Posterior cingulate gyrus (tissue), 11 donors: ENCODE data around the gene PRKCE.

Experiments
- DNase-seq, 10 donors: peaks; one replicate each; pipeline versions ENCODE4 v3.0.0 to v3.0.0-alpha.2; 2020 to 2021; ENCODE audit warnings: mixed read lengths in 3 of 10
- intact Hi-C: fragments of 100-400 bp; cut with DNase I; formaldehyde crosslinking; loops from one replicate; pipeline ENCODE4 v1.15.1; 2023

The PRKCE gene

DNA sequence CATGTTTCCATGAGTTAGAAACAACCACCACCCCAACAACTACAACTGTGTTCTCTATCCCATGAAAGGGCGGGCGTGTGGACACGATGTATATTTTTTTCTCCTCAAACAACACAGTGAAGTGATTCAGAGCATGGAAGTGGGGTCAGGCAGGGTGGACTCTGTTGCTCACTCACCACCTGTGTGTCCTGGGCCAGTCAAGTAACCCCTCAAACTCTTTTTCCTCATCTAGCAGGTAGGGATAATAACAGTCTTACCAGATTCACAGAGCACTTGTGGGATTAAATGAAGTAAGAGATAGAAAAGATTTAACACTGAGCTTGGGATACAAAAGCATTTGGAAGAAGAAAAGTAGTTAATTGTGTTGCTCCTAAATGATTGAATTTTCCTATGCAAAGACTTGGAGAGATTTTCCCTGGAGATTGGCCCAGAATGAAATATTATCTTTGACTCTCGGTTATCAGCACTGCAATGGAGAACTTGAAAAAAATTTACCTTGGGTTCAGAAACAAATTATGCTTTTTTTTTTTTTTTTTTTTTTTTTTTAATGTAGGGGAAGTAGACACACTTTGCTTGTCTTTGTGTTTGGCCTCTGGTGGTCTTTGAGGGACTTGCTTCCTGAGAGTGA lies 483.9 kb downstream of the PRKCE start:
- no peak for DNase-seq
- intact Hi-C loops: no loop called here

DNA sequence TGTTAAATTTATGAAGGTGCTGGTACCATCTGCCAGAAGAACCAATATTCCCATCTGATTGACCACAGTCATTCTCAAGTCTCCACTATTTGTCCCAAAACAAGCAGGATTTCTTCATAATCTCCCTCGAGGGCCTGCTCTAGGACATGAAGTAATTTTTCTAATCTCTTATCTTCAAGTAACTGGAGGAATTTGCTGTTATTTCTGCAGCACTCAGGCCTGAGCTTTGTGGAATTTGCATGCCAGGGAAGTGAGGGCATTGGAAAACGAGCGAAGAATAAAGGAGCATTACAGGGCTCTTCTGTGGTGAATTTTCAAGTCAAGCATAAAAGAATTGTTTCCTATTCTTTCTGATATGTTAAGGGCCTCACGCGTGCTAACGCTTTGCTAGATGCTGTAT lies 484.5 kb downstream of the PRKCE start:
- intact Hi-C loops: no loop called here
- no peak for DNase-seq

DNA sequence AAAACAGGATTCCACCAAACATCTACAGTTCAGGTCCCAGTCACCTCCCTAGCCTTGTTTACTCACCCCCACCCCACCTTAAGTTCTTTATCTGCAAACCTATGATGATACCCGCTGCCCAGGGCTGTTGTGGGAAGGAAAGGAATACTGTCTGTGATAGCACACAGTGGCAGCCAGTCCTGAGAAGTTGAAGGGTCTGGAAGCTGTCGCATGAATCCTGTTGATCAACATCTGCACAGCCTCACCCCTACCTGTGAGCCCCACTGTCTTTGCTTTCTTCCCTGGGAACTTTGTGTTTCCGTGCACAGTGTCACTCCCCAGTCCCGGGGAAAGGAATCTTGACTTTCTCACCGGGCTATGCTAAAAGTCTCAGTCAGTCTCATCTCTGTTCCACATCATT lies 485.0 kb downstream of the PRKCE start:
- DNase-seq: no peak
- intact Hi-C loops: no loop called here

DNA sequence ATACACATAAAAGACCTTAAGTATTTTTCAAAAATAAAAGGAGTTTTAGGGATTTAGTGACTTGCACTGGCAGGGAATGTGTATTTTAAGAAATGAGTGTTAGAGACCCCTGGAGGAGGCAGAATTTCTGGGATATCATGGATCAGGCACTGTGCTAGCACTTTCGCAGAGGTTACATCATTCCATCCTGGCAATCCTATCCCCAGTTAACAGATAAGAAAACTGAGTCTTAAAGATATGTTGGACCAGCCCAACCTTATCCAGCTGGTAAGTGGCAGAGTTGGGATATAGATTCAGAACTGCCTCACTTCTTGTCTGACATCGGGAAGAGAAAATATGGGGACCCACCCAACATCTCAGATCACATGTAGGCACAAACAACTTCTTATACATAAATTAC lies 485.5 kb downstream of the PRKCE start:
- intact Hi-C loops: no loop called here
- DNase-seq: no peak

DNA sequence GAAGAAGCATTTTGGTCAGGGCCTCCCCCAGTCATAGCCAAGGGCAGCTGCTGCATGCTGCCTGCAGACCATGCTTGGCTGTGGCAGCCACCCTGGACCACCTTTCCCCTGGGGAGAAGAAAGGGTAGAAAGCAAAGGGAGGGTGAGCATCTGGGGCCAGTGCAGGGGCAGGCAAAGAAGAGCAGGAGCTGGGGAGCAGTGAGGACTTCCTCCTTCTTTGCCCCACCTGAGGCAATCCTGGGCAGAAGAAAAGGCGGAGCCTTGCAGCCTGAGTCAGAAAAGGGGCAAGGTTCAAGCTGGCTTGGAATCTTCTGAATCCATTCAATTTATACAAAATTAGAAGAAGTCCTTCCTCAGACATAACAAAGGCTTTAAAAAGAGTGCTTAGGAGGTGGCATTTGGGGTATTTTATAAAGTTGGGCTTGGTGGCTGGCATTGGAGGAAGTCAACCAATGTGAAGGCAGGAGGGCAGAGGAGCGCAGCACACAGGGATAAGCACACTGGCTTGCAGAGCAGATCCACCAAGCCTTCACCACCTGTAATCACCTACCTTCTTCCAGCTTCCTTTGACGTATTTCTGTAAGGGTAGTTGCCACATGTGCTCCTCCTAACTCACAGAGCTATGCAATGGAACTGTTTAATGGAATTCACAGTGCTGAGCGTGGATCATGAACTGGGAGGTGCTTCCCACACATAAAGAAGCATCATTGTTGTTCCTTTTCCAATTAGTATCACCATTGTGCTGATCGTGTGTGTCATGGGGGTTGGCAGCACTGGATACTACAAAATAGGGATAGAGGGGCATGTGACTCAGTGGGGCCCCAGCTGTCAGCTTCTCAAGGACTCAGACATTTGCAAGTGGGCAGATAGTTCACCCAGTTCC lies 491.3 kb downstream of the PRKCE start:
- intact Hi-C loops: no loop called here
- no peak for DNase-seq

DNA sequence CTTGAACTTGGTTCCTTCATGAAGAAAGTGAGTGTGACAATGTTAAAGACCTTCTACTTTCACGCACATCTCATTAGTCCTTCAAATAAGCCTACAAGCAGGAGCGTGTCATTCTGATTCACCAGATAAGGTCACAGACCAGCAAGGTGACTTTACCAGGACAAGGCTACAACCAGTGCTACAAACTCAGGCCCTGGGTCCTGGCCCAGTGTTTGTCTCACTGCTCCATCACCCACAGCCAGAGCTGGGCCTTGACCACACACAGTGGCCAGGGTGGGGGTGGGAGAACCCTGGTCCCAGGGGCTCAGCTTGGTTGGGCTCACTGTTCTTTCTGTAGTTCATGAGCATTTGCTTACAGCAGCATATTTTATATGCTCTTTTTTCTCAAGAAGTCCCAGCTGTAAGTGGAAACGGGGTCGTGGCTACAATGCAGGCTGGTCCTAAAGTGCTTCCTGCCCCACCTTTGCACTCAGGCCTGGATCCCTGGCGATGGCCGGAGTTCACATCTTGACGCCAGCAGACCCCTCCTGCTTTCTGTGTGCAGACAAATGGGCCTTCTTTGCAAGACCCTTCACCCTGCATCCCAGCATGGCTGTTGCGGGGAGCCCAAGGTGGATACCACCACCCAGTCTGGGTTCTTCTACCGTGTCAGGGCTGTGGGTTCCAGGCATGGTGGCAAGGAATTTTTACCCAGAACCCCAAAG lies 492.1 kb downstream of the PRKCE start:
- intact Hi-C loops: no loop called here

DNA sequence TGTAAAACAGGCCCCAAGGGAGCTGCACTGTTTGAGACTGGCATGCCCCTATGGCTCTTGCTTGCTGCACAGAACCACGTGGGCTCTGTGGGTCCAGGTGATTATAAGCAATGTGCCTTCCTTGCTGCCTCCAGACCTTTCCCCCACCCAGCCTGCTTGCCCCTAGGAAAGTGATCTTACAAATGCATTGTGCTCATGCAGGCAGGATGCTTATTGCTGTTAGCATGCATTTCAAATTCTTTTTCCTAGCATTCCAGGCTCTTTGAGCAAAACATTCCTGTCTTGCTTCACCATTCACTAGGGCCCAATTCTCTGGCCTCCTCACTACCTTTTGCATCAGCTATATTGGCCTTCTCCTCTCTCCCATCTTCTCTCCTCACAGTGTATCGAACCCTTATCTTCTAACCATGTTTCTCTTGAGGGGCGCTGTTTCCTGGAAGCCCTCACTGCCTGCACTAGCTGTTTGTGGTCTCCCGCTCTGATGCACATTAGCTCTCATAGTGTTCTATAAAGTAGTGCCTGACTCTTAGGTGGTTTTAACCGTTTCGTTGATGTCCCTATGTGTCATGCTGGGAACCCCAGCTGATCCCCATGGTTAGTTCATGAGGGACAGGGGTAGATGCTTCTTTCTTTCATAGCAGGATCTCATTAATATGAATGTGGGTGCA lies 492.8 kb downstream of the PRKCE start:
- intact Hi-C loops: no loop called here
- no peak for DNase-seq

More for the DNA sequence above, 492.1 kb downstream of the PRKCE start:
- no peak for DNase-seq

DNA sequence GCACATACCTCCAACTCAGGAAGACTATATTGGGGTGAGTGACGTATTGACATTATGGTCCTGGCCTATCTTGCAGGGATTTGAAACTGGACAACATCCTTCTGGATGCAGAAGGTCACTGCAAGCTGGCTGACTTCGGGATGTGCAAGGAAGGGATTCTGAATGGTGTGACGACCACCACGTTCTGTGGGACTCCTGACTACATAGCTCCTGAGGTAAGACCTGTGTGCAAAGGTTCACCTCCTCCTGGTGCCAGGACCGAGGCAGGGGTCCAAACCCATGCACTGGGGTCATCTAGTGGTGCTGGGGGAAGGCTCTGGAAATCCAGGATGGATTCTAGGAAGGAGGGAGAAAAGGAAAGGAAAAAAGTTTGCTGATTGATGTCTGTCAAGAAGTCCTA lies 493.5 kb downstream of the PRKCE start:
- DNase-seq: no peak
- intact Hi-C loops: no loop called here

DNA sequence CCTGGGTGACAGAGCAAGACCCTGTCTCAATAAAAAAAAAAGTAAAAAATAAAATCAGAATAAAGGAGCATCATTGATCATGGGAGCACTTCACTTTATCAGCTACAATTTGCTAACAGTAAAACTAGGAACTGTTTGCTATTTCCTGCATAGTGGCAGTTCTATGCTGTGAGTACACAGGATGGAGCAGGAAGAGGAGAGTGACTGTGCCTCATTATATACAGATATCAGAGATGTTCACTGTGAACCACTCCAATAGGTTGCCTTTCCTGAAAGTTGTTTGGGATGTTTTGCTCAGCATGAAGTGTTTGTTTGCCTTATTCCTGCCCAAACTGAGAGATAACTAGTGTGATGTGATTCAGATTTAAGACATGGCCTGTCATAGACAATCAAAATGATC lies 494.4 kb downstream of the PRKCE start:
- no peak for DNase-seq
- intact Hi-C loops: no loop called here

DNA sequence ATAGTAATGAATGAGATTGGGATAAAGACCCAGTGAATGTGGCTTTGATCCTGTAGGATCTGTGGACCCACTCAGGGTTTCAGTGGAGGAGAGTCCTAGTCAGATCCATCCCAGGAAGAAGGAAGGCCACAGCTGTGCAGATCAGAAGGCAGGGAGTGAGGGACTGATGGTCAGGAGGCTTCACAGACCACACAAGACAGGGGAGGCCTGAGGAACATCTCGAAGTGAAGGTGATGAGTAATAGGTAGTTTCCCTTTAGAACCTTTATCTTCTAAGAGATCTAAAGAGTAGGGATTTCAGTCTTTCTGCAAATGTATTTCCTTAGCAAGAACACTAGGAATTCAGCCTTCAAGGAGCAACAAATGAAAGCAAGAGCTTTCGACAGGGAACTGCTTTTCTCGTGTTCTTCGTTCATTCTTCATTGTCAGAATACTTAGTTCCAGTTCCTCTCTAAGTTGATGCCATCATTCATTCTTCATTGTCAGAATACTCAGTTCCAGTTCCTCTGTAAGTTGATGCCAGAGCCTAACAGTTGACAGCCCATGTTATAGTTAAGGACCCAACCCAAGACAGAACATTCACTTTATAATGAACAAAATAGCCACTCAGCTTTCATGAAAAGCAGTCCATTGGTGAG lies 495.5 kb downstream of the PRKCE start:
- DNase-seq: no peak
- intact Hi-C loops: no loop called here

DNA sequence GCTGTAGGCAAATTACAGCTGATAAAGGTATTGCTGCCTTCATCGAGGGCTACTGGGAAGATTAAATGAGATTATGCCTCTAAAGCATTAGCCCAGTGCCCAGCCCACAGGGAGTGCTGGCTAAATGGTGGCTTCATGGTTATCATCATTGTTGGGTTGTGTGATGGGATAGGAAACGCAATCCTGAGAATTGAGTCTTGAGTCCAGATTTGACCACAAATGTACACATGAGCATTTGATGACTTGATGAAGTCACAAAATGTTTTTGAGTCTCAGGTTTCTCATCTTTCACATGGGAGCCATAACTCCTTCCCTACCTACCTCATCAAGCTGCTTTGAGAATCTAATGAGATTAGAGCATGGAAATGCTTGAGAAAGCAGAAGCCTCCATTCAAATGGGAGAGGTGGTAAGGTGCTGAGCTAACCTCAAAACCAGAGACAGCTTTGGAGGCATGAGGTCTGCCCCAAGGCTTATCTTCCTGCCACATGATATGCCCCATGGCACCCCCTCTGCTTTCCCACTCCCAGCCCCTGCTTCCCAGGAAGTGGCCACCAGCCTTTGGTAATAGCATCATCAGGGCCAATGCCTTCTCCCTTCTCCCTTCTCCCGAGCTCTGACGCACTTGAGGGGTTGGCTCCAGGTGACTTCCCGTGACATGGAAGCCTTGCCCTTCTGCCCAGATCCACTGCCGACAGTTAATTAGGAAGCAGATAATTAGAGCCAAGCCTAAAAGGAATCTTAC lies 496.3 kb downstream of the PRKCE start:
- no peak for DNase-seq
- intact Hi-C loops: no loop called here

DNA sequence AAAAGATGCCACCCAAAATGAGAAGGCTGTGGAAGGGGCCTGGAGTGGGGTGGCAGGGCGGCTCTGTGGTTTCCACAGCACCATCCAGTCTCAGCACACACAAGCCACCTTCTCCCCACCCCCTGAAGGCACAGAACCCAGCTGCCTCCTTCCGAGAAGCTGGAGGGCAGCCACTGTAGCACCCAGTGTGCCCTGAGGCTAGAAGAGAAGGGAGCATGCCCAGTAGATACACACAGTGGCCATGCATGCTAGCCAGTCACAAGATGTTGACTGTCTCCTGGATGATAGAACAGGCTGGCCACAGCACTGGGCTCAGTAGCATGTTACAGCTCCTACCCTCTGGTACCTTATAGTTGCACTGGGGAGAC lies 496.9 kb downstream of the PRKCE start:
- intact Hi-C loops: no loop called here
- no peak for DNase-seq

DNA sequence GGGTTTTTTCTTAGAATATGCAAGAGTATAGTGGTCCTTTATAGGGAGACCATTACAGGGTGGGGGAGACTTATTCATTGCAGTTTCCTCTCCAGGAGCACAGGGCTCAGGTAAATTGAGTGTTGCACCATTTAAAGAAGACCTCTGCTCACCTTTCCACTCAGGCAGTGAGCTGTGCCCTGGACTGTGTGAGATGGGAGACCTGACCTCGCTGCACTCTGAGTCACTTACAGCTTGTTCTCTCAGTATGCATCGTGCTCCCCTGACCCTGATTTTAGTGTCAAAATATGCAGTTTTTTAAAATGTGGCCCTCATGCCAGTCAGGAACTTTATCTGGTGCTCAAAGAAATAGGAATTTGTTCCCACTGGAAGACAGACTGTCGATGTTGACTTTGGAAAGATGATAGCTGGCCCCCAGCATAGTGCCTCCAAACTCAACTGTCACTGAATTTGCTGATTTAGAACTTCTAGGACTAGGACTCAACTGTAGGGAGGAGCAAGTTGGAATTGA lies 499.0 kb downstream of the PRKCE start:
- intact Hi-C loops: no loop called here
- no peak for DNase-seq

DNA sequence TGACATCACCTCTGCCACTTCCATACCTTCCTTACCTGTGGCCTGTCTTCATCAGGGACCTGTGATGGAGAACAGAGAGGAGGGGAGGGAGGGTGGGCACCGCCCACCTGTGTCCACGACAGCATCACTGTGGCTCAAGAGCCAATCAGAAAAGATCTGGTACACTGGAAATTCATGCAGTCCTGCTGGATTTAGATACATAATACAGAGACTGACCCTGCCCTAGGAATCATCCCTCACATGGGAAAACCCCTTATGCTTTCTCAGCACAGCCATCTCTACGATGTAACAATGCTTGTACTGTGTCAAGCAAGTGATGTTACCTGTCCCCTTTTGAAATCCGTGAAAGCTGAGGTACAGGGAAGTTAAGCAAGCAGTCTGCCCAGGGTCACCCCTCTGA lies 500.1 kb downstream of the PRKCE start:
- intact Hi-C loops: no loop called here
- DNase-seq: no peak

DNA sequence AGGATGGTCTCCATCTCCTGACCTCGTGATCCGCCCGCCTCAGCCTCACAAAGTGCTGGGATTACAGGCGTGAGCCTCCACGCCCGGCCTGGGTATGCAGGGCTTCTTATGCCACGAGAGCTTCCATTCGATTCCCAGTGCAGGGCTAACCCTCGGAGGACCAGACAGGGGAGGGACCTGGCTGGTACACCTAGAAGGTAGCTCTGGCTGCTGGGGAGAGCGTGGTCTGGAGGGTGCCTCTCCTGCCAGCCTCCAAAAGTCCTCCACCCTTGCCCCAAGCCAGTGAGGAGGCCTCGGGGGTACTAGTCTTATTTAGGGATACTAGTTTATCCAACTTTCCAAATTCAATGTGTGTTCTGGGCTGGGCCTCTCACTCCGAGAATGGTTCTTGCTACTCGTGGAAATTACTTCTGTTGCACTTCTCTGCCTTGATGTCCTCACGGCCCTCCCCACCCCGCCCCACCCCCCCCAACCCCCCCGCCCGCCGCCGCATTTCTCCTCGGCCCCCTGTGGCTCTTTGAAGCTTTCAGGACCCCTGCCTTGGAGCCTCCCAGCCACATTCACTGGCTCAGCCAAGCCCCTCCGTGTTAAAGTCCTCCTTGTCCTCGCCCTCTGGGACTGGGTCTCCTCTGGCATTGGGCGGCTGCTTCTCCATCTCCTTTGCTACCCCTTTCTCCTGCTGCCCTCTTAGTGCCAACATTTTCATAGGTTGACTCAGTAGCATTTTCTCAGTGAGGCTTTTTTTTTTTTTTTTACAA lies 502.7 kb downstream of the PRKCE start:
- no peak for DNase-seq
- intact Hi-C loops: no loop called here

DNA sequence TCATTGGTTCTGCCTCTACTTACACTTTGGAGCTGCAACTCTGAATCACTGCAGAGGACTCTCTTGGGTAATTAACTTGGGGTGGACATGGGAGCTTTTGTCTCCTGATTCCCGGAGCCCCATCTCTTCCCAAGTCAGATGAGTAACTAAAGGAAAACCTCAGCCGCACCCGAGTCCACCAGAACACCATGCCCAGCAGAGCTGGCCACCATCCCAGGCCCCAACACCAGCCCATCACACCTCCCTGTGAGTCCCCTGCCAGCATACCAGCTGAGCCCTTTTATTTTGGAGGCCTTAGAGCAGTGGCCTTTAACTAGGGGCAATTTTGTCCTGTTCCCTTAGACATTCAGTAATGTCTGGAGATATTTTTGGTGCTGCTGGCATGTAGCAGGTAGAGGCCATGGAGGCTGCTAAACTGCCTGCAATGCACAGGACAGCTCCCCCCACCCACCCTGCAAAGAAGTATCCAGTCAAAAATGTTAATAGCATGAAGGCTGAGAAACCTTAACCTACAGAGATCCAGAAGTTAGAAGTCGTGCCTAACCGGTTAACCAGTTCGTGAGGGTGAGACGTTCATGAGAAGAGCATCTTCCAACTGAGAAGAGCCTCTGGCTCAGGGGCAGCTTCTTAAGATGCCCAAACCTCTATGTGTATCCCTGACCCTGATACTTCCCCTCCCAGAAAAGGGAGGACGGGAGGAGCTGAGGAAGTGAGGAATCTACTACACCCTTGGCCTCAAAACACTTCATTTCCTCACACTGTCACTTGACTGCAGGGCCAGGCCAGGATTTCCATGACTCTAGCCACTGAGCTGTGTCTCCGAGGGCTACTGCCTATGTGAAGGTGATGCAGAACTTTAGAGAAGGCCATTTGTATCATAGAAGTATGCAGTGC lies 505.8 kb downstream of the PRKCE start:
- intact Hi-C loops: no loop called here
- DNase-seq: peak in 1 of 10 donors; percentile 5

DNA sequence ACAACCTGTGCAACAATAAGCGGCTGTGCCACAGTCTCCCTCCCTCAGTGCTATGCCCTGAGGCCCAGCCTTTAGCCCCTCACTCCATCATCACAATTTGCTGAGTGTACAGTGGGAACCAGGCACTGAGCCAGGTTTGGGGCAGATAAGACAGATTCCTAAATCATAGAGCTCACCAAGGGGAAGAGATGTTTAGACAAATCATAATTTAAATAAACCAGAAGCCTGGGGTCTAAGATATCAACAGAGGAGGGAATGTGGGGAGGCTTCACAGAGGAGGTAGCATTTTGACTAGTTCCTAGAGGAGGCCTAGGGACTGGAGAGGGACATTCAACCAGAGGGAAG lies 506.5 kb downstream of the PRKCE start:
- no peak for DNase-seq
- intact Hi-C loops: no loop called here

DNA sequence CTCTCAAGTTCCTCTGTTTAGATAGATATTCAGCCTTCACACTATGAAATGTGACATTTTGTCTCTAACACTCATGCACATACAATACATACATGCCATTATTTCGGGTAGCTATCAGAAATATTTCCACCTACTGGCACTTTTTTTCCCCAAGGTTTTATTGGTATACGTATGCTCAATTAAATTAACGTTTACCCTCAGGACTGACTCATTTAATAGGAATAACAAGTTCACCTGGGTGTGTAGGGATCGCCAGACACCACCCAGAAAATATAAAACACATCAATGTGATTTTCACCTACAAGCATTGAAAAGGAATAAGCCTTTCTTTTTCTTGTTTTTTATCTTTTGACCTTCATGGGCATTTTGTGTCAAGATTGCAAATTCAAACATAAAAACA lies 507.2 kb downstream of the PRKCE start:
- no peak for DNase-seq
- intact Hi-C loops: no loop called here
